Loucy (cell line): ENCODE data around the gene JARID2.
A peak's percentile ranks its signal among the peaks of the same experiment; 100 is the strongest.

ENCODE experiments used
- H2AFZ ChIP-seq: fragments of 200-600 bp; sonication (generic); 2 replicates; pipeline ENCODE4 v1.6.0; 2016; ENCODE audit warnings: antibody characterized with exemption, mild to moderate bottlenecking, low read length, moderate library complexity
- H3F3A ChIP-seq: fragments of 200-600 bp; 2 replicates; pipeline ENCODE4 v1.6.0; 2016; ENCODE audit warnings: antibody characterized with exemption, low read depth, mild to moderate bottlenecking
- H3K27me3 ChIP-seq: fragments of 200-600 bp; sonication (generic); 2 replicates; pipeline ENCODE4 v1.6.1; 2014; ENCODE audit warnings: low read length, mild to moderate bottlenecking; ENCODE audit not compliant: insufficient read depth, poor library complexity, severe bottlenecking
- H3K36me3 ChIP-seq: fragments of 200-600 bp; sonication (generic); 2 replicates; pipeline ENCODE4 v1.6.1; 2016; ENCODE audit warnings: low read length; ENCODE audit not compliant: insufficient read depth
- H3K4me1 ChIP-seq: fragments of 200-600 bp; sonication (generic); 2 replicates; pipeline ENCODE4 v1.5.1; 2014; ENCODE audit warnings: low read length, mild to moderate bottlenecking; ENCODE audit not compliant: insufficient read depth, poor library complexity, severe bottlenecking
- H3K4me2 ChIP-seq: fragments of 200-600 bp; sonication (generic); 2 replicates; pipeline ENCODE4 v1.6.0; 2014; ENCODE audit warnings: antibody characterized with exemption, low read length, low read depth, mild to moderate bottlenecking; ENCODE audit not compliant: poor library complexity, severe bottlenecking
- H3K4me3 ChIP-seq: fragments of 200-600 bp; sonication (generic); 2 replicates; pipeline ENCODE4 v1.5.1; 2014; ENCODE audit warnings: low read length, mild to moderate bottlenecking, mixed read lengths; ENCODE audit not compliant: poor library complexity, severe bottlenecking
- H3K79me2 ChIP-seq: fragments of 200-600 bp; sonication (generic); 2 replicates; pipeline ENCODE4 v1.6.1; 2014; ENCODE audit warnings: low read length; ENCODE audit not compliant: insufficient read depth
- H3K9ac ChIP-seq: fragments of 200-600 bp; sonication (generic); 2 replicates; pipeline ENCODE4 v1.6.0; 2014; ENCODE audit warnings: mild to moderate bottlenecking, low read depth, low read length, moderate library complexity; ENCODE audit not compliant: poor library complexity, severe bottlenecking
- H3K9me2 ChIP-seq: fragments of 200-600 bp; sonication (generic); replicated peaks from 2 replicates; pipeline ENCODE4 v1.6.1; 2016; ENCODE audit warnings: low read depth, low read length, mixed read lengths
- H3K9me3 ChIP-seq: fragments of 200-600 bp; sonication (generic); 2 replicates; pipeline ENCODE4 v1.6.1; 2014; ENCODE audit warnings: mild to moderate bottlenecking, antibody characterized with exemption, low read length, low read depth; ENCODE audit not compliant: insufficient read depth
- H4K20me1 ChIP-seq: fragments of 200-600 bp; sonication (generic); 2 replicates; pipeline ENCODE4 v1.6.0; 2014; ENCODE audit warnings: antibody characterized with exemption, low read length, mild to moderate bottlenecking; ENCODE audit not compliant: insufficient read depth, poor library complexity, severe bottlenecking
- CTCF ChIP-seq: fragments of 200-600 bp; sonication (generic); conservative IDR thresholded peaks from 2 replicates; pipeline ENCODE4 v1.5.1; 2014; ENCODE audit warnings: mild to moderate bottlenecking, antibody characterized with exemption, low read length
- EZH2phosphoT487 ChIP-seq: fragments of 200-600 bp; IDR thresholded peaks from 2 replicates; pipeline ENCODE4 v1.6.1; 2018; ENCODE audit warnings: antibody characterized with exemption, mild to moderate bottlenecking, moderate library complexity, borderline replicate concordance

The JARID2 gene

GRCh38 chr6:15364401-15365037 is 118.7 kb downstream of the JARID2 start:
- no peak for TF ChIP-seq EZH2phosphoT487
- TF ChIP-seq CTCF = no peak; the same call in 1 of the 2 replicates
- H3K9me3 ChIP-seq = no peaks in the 10 kb centered on the region
- no peak overlapping the region for H2AFZ ChIP-seq
- peaks cover 100% of the 10 kb centered on the region for H3K79me2 ChIP-seq
- H3K4me3 ChIP-seq = no peak overlapping the region
- peaks cover 39% of the 10 kb centered on the region for H3K36me3 ChIP-seq
- no peaks in the 10 kb centered on the region for H3K27me3 ChIP-seq
- H4K20me1 ChIP-seq = peaks cover 99% of the 10 kb centered on the region
- H3K9ac ChIP-seq = no peak overlapping the region
- H3K4me1 ChIP-seq = peaks cover 62% of the 10 kb centered on the region
- no peaks in the 10 kb centered on the region for H3K9me2 ChIP-seq
- H3K4me2 ChIP-seq = peak overlapping the region; percentile 33
- H3F3A ChIP-seq = no peaks in the 10 kb centered on the region

GRCh38 chr6:15365273-15365687 is 119.4 kb downstream of the JARID2 start:
- Histone ChIP-seq H3K79me2 (peaks cover 100% of the 10 kb centered on the region), H3K9me2 (no peaks in the 10 kb centered on the region), H3K4me3 (no peak overlapping the region), H3F3A (no peaks in the 10 kb centered on the region), H2AFZ (no peak overlapping the region), H3K9ac (no peak overlapping the region), H3K27me3 (no peaks in the 10 kb centered on the region), H3K4me2 (no peak overlapping the region), H3K4me1 (peaks cover 67% of the 10 kb centered on the region), H3K36me3 (peaks cover 37% of the 10 kb centered on the region), H3K9me3 (no peaks in the 10 kb centered on the region), H4K20me1 (peaks cover 99% of the 10 kb centered on the region)
- TF ChIP-seq EZH2phosphoT487 (no peak), CTCF (no peak)

GRCh38 chr6:15366003-15366535 is 120.2 kb downstream of the JARID2 start:
- Histone ChIP-seq H3K9me3 (no peaks in the 10 kb centered on the region), H3K79me2 (peaks cover 100% of the 10 kb centered on the region), H3K4me3 (no peak overlapping the region), H3K4me1 (peaks cover 67% of the 10 kb centered on the region), H2AFZ (no peak overlapping the region), H3K27me3 (no peaks in the 10 kb centered on the region), H3F3A (no peaks in the 10 kb centered on the region), H4K20me1 (peaks cover 99% of the 10 kb centered on the region), H3K36me3 (peaks cover 29% of the 10 kb centered on the region), H3K4me2 (no peak overlapping the region), H3K9ac (no peak overlapping the region), H3K9me2 (no peaks in the 10 kb centered on the region)
- TF ChIP-seq EZH2phosphoT487 (no peak), CTCF (no peak)
